Tibial nerve (tissue), 4 donors: ENCODE data around the gene ZNF24. TPM values are rescaled to one million over a fixed set of nuclear protein-coding genes. Genes with fewer than 3 reads are reported as not detected.
A peak's percentile ranks its signal among the peaks of the same experiment; 100 is the strongest.

ENCODE experiments used
- DNase-seq, 2 donors: peaks; one replicate each; pipeline ENCODE4 v3.0.0-alpha.2; 2019; ENCODE audit warnings: low spot score in 2 of 2
- H3K27ac ChIP-seq, 4 donors: fragments of 200-600 bp; sonication (generic) in 3 of 4; one replicate each; pipeline ENCODE4 v1.5.1; 2017 to 2019; ENCODE audit warnings: mild to moderate bottlenecking in 1 of 4
- H3K27me3 ChIP-seq, 2 donors: fragments of 200-600 bp; sonication (generic) in 1 of 2; one replicate each; pipeline versions ENCODE4 v1.5.1 to v1.6.0; 2017 to 2019
- H3K36me3 ChIP-seq, 3 donors: fragments of 200-600 bp; sonication (generic); one replicate each; pipeline ENCODE4 v1.5.1; 2018 to 2019
- H3K4me1 ChIP-seq, 4 donors: fragments of 200-600 bp; sonication (generic) in 3 of 4; one replicate each; pipeline ENCODE4 v1.5.1; 2017 to 2019
- H3K4me3 ChIP-seq, 4 donors: fragments of 200-600 bp; sonication (generic) in 3 of 4; one replicate each; pipeline ENCODE4 v1.5.1; 2017 to 2019; ENCODE audit warnings: mild to moderate bottlenecking in 1 of 4, moderate library complexity in 1 of 4
- H3K9me3 ChIP-seq, 4 donors: fragments of 200-600 bp; sonication (generic) in 3 of 4; one replicate each; pipeline ENCODE4 v1.5.1; 2017 to 2019
- CTCF ChIP-seq, 5 experiments: fragments of 200-600 bp in 3 of 5; fragments of 450-650 bp in 2 of 5; sonication (generic) in 3 of 5; IDR thresholded peaks; one replicate each; pipeline ENCODE4 v1.5.1; 2016 to 2019; ENCODE audit warnings: antibody characterized with exemption in 5 of 5, mild to moderate bottlenecking in 3 of 5, moderate library complexity in 2 of 5
- EP300 ChIP-seq, 2 donors: sonication (generic); formaldehyde crosslinking; IDR thresholded peaks; one replicate each; pipeline ENCODE4 v1.6.1; 2017; ENCODE audit warnings: antibody characterized with exemption in 2 of 2, mild to moderate bottlenecking in 1 of 2
- POLR2A ChIP-seq, 2 donors: fragments of 450-650 bp; IDR thresholded peaks; one replicate each; pipeline ENCODE4 v1.6.1; 2017; ENCODE audit warnings: antibody characterized with exemption in 2 of 2, mild to moderate bottlenecking in 2 of 2, moderate library complexity in 2 of 2
- WGBS, 2 donors: methylation state at CpG; one replicate each; pipeline ENCODE4 v1.1.5; 2018; 5-methylcytosine and 5-hydroxymethylcytosine counted together
- total RNA-seq, 4 donors: library from RNA; depleted of rRNA; stranded (reverse); fragments of >200 nt; gene quantifications; one replicate each; pipeline ENCODE4 v1.1.0, GENCODE V29; 2016

The ZNF24 gene
- total RNA-seq, 4 donors from 2014 or later, result 37.5 to 50.5 (median 41.1) TPM

- DNase-seq, result no peak
- no peaks in the 10 kb centered on the region for H3K27me3 ChIP-seq
- no peak overlapping the region for H3K27ac ChIP-seq
- TF ChIP-seq POLR2A (IDR thresholded peaks at IDR 0.05) (no peak), EP300 (IDR thresholded peaks at IDR 0.05) (no peak), CTCF (IDR thresholded peaks at IDR 0.05) (no peak)
- 58 to 70% methylated on average over 3 of the region's 3 CpGs for WGBS, 2 donors
- H3K9me3 ChIP-seq, result no peaks in the 10 kb centered on the region
- H3K4me1 ChIP-seq, result peaks cover 0 to 17% (median 0%) of the 10 kb centered on the region in 4 donors
- no peak overlapping the region for H3K4me3 ChIP-seq
- no peaks in the 10 kb centered on the region for H3K36me3 ChIP-seq
Observed at GRCh38 chr18:35387152-35387571, 42.9 kb upstream of the ZNF24 start.

- TF ChIP-seq CTCF (IDR thresholded peaks at IDR 0.05), result peak; percentile 66 to 93 (median 80)
- TF ChIP-seq POLR2A (IDR thresholded peaks at IDR 0.05), result no peak
- WGBS, 2 donors, result 23 to 24% methylated on average over 7 of the region's 7 CpGs
- peak; percentile 44 to 65 for DNase-seq
- Histone ChIP-seq H3K4me3 (no peak overlapping the region), H3K36me3 (no peaks in the 10 kb centered on the region), H3K9me3 (no peaks in the 10 kb centered on the region), H3K27ac (no peak overlapping the region), H3K4me1 (peaks cover 0 to 17% (median 0%) of the 10 kb centered on the region in 4 donors), H3K27me3 (no peaks in the 10 kb centered on the region)
Observed at GRCh38 chr18:35386600-35387100, 42.4 kb upstream of the ZNF24 start.

GRCh38 chr18:35383136-35383535 lies 38.9 kb upstream of the ZNF24 start:
- H3K9me3 ChIP-seq, result no peaks in the 10 kb centered on the region
- H3K36me3 ChIP-seq, result no peaks in the 10 kb centered on the region
- no peaks in the 10 kb centered on the region for H3K27me3 ChIP-seq
- 84 to 87% methylated on average over 2 of the region's 2 CpGs for WGBS, 2 donors
- H3K27ac ChIP-seq, result no peak overlapping the region
- H3K4me1 ChIP-seq, result peaks cover 0 to 10% (median 0%) of the 10 kb centered on the region in 4 donors
- DNase-seq, result no peak
- no peak for TF ChIP-seq POLR2A (IDR thresholded peaks at IDR 0.05)
- TF ChIP-seq EP300 (IDR thresholded peaks at IDR 0.05), result no peak
- no peak for TF ChIP-seq CTCF (IDR thresholded peaks at IDR 0.05)
- H3K4me3 ChIP-seq, result no peak overlapping the region

GRCh38 chr18:35379421-35379820 lies 35.2 kb upstream of the ZNF24 start:
- H3K27ac ChIP-seq, result no peak overlapping the region
- 72 to 82% methylated on average over 2 of the region's 2 CpGs for whole genome bisulfite sequencing, 2 donors
- no peak for DNase-seq
- peaks cover 0 to 20% (median 2%) of the 10 kb centered on the region in 4 donors for H3K4me1 ChIP-seq
- H3K27me3 ChIP-seq, result no peaks in the 10 kb centered on the region
- no peaks in the 10 kb centered on the region for H3K36me3 ChIP-seq
- no peaks in the 10 kb centered on the region for H3K9me3 ChIP-seq
- H3K4me3 ChIP-seq, result no peak overlapping the region
- TF ChIP-seq EP300 (IDR thresholded peaks at IDR 0.05) (no peak), POLR2A (IDR thresholded peaks at IDR 0.05) (no peak), CTCF (IDR thresholded peaks at IDR 0.05) (no peak)

GRCh38 chr18:35378574-35378896 lies 34.3 kb upstream of the ZNF24 start:
- H3K36me3 ChIP-seq, result peaks cover 0 to 7% (median 0%) of the 10 kb centered on the region in 3 donors
- no peak for DNase-seq
- 36 to 38% methylated on average over 4 of the region's 4 CpGs for WGBS, 2 donors

More at GRCh38 chr18:35378574-35378896, 34.3 kb upstream of the ZNF24 start:
- Histone ChIP-seq H3K27ac (peak overlapping the region in 2 of 4 donors; percentile 25 to 75), H3K4me3 (no peak overlapping the region), H3K27me3 (no peaks in the 10 kb centered on the region), H3K9me3 (no peaks in the 10 kb centered on the region), H3K4me1 (peaks cover 0 to 20% (median 2%) of the 10 kb centered on the region in 4 donors)
- TF ChIP-seq EP300 (IDR thresholded peaks at IDR 0.05), result no peak
- no peak for TF ChIP-seq CTCF (IDR thresholded peaks at IDR 0.05)
- no peak for TF ChIP-seq POLR2A (IDR thresholded peaks at IDR 0.05)
